IPS-18c (cell line): ENCODE results near the gene CYSRT1.
A peak's percentile ranks its signal among the peaks of the same experiment; 100 is the strongest.

Source experiments
- H3K4me3 ChIP-seq: 2 replicates; pipeline ENCODE4 v1.7.0; 2013; ENCODE audit warnings: low read depth, mild to moderate bottlenecking, low read length, moderate library complexity; ENCODE audit not compliant: insufficient read depth
- H3K9me3 ChIP-seq: one replicate; pipeline ENCODE4 v1.6.1; 2013; ENCODE audit warnings: mild to moderate bottlenecking, low read length, moderate library complexity; ENCODE audit not compliant: control insufficient read depth, insufficient read depth

Gene CYSRT1

DNA sequence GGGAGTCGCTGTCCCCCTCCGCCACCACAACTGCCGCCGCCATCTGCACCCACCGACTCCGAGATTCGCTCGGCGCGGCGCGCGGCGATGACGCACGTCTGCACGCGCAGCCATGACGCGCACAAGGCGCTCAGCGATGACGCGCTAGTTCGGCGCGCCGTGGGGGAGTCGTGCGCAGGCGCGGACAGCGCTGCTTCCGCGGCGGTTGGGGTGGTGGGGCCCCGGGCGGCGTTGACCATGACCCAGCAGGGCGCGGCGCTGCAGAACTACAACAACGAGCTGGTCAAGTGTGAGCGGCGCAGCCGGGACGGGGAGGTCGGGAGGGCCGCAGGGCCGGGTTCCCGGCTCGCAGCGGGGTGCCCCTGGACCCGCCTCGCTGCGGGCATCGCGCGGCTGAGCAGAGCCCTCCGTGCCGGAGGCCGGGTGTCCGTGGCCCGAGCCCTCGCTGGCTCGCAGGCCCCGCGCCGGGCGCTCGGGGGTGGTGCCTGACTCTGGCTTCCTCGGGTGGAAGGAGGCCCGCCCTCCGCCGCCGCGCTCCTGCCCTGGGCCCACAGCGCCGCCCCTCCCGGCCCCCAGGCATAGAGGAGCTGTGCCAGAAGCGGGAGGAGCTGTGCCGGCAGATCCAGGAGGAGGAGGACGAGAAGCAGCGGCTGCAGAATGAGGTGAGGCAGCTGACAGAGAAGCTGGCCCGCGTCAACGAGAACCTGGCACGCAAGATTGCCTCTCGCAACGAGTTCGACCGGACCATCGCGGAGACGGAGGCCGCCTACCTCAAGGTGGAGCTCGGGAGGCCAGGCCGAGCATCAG, 36.3 kb upstream of the CYSRT1 start, which contains the start of the genes ANAPC2 and SSNA1:
TSS of gene ANAPC2 (minus strand) at position 71 of the 807 bp plus-strand sequence. CDS start at position 43, 28 bp downstream.
TSS of gene SSNA1 (plus strand) at position 187 of the 807 bp plus-strand sequence. CDS start at position 238, 51 bp downstream.
- Histone ChIP-seq H3K9me3 (peaks cover 2% of the 10 kb centered on the region), H3K4me3 (peak within 1 kb of the TSS; percentile 96)

DNA sequence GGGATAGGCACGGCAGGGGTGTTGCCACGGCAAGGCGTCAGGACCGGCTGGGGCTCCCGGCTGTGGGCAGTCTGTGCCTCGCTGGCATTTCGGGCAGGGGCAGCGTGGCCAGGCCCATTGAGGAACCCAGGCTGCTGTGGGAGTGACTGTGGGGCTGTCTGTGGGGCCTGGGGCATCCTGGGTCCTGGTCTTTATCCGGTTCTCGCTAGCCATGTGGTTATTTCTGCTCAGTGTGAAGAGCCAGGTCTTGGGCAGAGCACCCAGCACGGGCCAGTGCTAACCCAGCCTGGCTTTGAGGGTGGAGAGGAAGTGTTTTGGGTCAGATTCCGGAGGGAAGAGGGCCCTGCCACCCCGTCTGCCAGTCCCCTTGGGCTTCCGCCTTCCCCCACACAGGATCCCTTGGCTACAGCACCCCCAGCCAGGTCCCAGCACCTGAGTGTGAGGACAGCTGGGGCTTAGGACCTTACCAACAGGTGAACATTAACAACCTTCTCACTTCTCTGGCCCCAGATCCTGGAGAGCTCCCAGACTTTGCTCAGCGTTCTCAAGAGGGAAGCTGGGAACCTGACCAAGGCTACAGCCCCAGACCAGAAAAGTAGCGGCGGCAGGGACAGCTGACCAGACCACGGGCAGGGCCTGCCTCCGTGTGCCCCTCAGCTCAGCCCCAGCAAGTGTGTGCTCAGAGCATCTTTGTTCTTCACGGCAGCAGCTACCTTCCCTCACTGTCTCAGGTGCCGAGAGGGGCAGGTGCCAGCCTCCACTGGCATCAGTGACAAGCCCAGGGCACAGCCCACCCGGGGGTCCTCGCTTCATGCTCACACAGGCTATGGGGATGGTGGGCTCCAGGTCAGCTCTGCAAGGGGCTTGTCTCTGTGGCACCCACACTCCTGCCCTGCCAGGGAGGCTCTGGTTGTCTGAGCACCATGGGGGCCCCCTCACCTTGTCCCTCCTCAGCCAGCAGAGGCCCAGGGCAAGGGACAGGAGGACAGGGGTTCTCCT, 35.4 kb upstream of the CYSRT1 start:
- peak overlapping the region; percentile 96 for H3K4me3 ChIP-seq
- peaks cover 2% of the 10 kb centered on the region for H3K9me3 ChIP-seq

DNA sequence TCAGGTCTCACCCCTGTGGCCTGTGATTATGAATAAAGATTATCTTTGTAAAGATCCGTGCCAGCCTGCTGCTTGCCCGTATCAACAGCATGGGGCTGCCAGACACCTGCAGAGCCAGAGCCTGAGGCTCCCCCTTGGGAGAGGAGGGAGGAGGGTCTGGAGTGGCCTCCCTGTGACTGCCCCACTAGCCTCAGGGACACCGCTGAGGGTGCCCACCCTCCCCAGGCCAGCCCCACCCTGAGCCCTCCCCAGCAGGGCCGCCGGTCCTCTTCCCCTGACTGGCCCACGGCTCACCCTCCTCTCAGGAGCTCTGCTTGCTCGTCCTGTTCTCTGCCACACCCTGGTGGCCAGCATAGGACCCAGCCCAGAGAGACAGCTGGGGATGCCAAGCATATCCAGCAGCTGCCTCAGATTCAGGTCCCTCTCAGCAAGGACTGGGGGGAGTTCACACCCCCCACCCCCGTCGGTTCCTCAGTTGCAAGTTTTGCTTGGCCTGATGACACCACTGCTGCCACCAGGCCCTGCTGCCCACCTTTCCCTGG, 34.6 kb upstream of the CYSRT1 start:
- H3K9me3 ChIP-seq = peaks cover 2% of the 10 kb centered on the region
- H3K4me3 ChIP-seq = no peak overlapping the region

DNA sequence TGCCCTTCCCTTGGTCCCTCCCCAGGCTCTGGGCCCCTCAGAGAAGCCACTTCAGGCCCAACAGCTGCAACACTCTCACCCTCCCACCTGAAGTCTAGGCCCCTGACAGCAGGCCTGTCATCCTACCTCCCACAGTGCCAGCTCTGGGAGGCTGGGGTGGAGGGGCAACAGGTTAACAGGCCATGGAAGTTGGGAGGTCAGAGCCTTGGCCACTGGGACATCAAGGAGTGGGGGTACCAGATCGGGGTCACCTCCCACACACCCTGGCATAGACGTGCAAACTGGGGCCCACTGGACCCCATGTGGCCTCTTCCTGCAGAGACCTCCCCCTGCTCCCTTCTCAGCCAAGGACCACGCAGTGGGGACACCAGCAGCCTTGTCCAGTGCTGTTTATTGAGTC, 33.7 kb upstream of the CYSRT1 start:
- Histone ChIP-seq H3K9me3 (peaks cover 2% of the 10 kb centered on the region), H3K4me3 (no peak overlapping the region)

DNA sequence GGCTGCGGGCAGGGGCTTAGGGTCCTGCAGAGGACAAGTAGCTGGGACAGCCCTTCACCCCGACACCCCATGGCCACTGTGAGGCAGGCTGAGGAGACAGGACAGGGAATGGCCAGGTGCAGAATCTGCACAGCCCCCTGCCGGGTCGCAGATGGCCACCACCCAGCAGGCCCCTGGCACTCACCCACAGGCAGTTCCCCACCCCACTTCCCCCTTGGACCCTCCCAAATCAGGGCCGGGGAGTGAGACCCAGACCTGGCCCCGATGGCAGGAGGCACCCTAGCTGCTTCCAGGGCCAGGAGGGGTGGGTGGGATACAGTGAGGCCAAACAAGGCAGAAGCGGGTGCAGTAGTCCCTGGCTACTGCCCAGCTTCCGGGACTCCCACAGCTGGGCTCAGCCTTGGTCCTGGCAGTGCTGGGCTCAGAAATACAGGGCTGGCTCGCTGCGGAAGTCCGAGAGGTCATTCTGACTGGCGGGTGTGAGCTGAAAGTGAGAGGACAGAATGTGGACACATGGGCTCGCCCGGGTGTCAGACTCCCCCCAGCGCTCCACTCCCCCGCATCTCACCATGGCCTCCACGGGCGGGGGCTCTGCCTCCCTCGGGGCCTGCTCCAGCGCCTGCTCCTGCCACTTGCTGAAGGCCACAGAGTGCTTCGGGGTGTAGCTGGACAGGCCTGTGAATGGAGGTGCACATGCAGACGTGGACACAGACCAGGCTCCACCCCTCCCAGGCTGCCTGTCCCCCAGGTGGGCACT, 33.1 kb upstream of the CYSRT1 start:
- peaks cover 2% of the 10 kb centered on the region for H3K9me3 ChIP-seq
- no peak overlapping the region for H3K4me3 ChIP-seq

GRCh38 chr9:137192448-137192780, 32.6 kb upstream of the CYSRT1 start:
- Histone ChIP-seq H3K4me3 (no peak overlapping the region), H3K9me3 (peaks cover 2% of the 10 kb centered on the region)

GRCh38 chr9:137192859-137193258, 32.1 kb upstream of the CYSRT1 start:
- Histone ChIP-seq H3K9me3 (peaks cover 2% of the 10 kb centered on the region), H3K4me3 (no peak overlapping the region)

DNA sequence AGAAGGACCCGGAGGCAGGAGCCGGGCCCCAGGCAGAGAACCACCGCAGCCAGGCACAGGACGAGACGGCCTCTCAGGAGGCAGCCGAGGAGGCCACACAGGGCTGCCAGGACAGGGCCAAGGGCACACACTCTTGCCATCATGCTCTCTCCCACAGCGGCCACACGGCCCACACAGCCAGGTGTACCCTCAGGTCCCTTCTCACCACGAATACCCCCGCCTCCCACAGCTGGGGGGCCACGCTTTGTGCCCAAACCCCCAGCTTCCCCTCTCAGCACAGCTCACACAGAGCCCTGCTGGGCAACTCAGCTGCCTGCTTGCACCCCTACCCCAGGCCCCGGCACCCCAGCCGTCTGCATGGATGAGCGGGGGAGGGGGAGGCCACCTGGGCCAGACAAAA, 31.2 kb upstream of the CYSRT1 start:
- Histone ChIP-seq H3K9me3 (peaks cover 2% of the 10 kb centered on the region), H3K4me3 (no peak overlapping the region)

- Histone ChIP-seq H3K9me3 (peaks cover under 1% of the 10 kb centered on the region), H3K4me3 (no peak overlapping the region; the same call in 1 of the 2 replicates)
Measured at GRCh38 chr9:137194388-137194787, 30.6 kb upstream of the CYSRT1 start.

DNA sequence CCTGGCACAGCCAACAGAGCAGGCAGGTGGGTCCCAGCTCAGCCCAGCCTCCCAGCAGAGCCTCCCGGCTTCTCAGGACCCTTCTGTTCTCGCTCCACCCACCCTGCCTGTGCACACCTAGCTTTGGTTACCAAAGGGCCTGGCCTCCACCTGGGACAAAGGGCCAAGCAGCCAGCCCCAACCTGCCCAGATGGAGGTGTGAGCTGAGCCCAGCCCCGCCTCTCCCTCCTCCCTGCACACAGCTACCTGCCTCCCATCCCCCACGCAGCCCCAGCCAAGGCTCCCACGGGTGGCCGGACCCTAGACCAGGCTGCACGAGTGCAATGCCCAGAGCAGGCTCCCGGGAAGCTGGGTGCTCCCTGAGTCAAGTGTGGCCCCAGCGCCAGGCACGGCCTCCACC, 30.1 kb upstream of the CYSRT1 start:
- Histone ChIP-seq H3K9me3 (no peaks in the 10 kb centered on the region), H3K4me3 (no peak overlapping the region)

DNA sequence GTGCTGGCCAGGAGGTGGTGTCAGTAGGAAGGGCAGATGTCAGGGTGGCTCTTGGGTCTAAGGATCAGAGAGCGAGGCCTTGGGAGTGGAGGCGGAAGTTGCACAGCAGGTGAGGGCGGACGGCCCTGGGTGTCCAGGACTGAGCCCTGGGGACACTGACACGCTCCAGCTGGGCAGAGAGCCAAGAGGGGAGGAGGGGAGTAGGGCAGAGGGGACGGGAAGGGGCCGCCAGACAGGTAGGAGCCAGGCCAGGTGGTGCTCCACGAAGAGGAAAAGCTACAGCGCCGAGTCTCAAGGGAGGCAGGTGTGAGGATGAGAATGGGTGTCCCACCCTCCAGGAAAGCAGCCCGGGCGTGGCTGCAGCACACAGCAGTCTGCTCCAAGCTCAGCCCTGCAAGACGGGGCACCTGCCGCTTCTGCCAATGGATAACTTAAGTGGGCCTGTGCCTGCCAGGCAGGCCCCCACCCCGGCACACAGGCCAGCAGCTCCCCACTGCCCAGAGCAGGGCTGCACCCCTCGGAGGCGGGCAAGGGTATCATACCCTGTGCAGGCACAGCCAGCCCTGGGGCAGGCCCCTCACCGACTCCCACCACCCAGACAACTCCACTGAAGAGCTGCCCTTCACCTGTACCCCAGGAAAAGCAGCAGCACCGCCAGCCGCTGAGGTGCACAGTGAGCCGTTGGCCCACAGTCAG, 29.3 kb upstream of the CYSRT1 start:
- no peak overlapping the region for H3K4me3 ChIP-seq
- H3K9me3 ChIP-seq = no peaks in the 10 kb centered on the region

GRCh38 chr9:137198051-137198901, 26.7 kb upstream of the CYSRT1 start:
- H3K9me3 ChIP-seq = no peaks in the 10 kb centered on the region
- no peak overlapping the region; the same call in 1 of the 2 replicates for H3K4me3 ChIP-seq

GRCh38 chr9:137198902-137199283, 26.1 kb upstream of the CYSRT1 start:
- Histone ChIP-seq H3K9me3 (no peaks in the 10 kb centered on the region), H3K4me3 (no peak overlapping the region; the same call in 1 of the 2 replicates)

DNA sequence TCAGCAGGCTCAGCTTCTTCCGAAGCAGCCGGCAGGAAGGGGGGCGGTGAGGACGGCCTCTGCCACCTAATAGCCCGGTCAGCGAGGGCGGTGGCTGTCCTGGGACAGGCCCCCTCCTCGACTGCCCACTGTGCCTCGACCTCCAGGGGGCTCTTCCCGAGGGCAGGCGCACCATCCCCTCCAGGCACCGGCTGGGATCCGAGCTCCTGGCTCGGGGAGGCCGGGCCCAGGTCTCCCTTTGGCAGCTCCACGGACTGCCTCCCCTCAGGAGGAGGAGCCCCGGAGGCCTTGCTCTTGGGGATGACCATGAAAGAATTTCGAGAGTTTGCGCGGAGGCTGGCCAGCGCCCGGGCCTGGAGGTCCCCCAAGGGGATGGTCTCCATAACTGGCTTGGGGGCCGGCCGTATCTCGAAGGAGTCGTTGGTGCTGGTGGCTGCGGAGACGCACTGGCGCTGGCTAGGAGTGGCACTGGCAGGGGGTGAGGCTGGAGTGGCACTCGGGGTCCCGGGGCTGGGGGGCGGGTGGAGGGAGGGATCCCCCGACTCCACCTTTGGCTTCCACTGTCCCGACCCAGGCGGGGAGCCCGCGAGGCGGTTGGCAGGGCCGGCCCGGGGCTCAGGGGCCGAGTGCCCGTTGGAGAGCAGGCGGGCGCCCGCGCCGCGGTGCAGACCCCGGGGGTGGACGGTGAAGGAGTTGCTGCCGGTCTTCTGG, 25.4 kb upstream of the CYSRT1 start:
- H3K9me3 ChIP-seq = no peaks in the 10 kb centered on the region
- peak overlapping the region; percentile 40 for H3K4me3 ChIP-seq
